ENCODE data around the gene EHMT1.

The EHMT1 gene

GRCh38 chr9:137669261-137669672, 50.5 kb downstream of the EHMT1 start:
- TF ChIP-seq SIN3A (IDR thresholded peaks at IDR 0.05; ENCODE audit: borderline replicate concordance, insufficient read depth, low read length) (no peak), POLR2AphosphoS5 (IDR thresholded peaks at IDR 0.05; ENCODE audit: low read depth, low read length) (no peak), FOXP2 (optimal IDR thresholded peaks at IDR 0.05; ENCODE audit: borderline replicate concordance, extremely low read depth, extremely low read length, insufficient read depth) (no peak), TAF1 (IDR thresholded peaks at IDR 0.05; ENCODE audit: borderline replicate concordance, insufficient read depth, low read length) (no peak), REST (IDR thresholded peaks at IDR 0.05; ENCODE audit: insufficient read depth in 1 of 2, low read depth in 2 of 2, low read length in 2 of 2) (no peak)

- TF ChIP-seq SIN3A (IDR thresholded peaks at IDR 0.05; ENCODE audit: borderline replicate concordance, insufficient read depth, low read length) (no peak), FOXP2 (optimal IDR thresholded peaks at IDR 0.05; ENCODE audit: borderline replicate concordance, extremely low read depth, extremely low read length, insufficient read depth) (no peak), POLR2AphosphoS5 (IDR thresholded peaks at IDR 0.05; ENCODE audit: low read depth, low read length) (no peak), TAF1 (IDR thresholded peaks at IDR 0.05; ENCODE audit: borderline replicate concordance, insufficient read depth, low read length) (no peak), REST (IDR thresholded peaks at IDR 0.05; ENCODE audit: insufficient read depth in 1 of 2, low read depth in 2 of 2, low read length in 2 of 2) (no peak)
Measured at GRCh38 chr9:137670391-137671195, 51.8 kb downstream of the EHMT1 start.

GRCh38 chr9:137671196-137671538, 52.4 kb downstream of the EHMT1 start:
- TF ChIP-seq TAF1 (IDR thresholded peaks at IDR 0.05; ENCODE audit: borderline replicate concordance, insufficient read depth, low read length) = no peak
- TF ChIP-seq FOXP2 (optimal IDR thresholded peaks at IDR 0.05; ENCODE audit: borderline replicate concordance, extremely low read depth, extremely low read length, insufficient read depth) = no peak
- no peak for TF ChIP-seq POLR2AphosphoS5 (IDR thresholded peaks at IDR 0.05; ENCODE audit: low read depth, low read length)
- TF ChIP-seq REST (IDR thresholded peaks at IDR 0.05; ENCODE audit: insufficient read depth in 1 of 2, low read depth in 2 of 2, low read length in 2 of 2) = no peak
- no peak for TF ChIP-seq SIN3A (IDR thresholded peaks at IDR 0.05; ENCODE audit: borderline replicate concordance, insufficient read depth, low read length)

GRCh38 chr9:137671721-137672120, 52.9 kb downstream of the EHMT1 start:
- no peak for TF ChIP-seq FOXP2 (optimal IDR thresholded peaks at IDR 0.05; ENCODE audit: borderline replicate concordance, extremely low read depth, extremely low read length, insufficient read depth)
- no peak for TF ChIP-seq REST (IDR thresholded peaks at IDR 0.05; ENCODE audit: insufficient read depth in 1 of 2, low read depth in 2 of 2, low read length in 2 of 2)
- TF ChIP-seq TAF1 (IDR thresholded peaks at IDR 0.05; ENCODE audit: borderline replicate concordance, insufficient read depth, low read length) = no peak
- no peak for TF ChIP-seq POLR2AphosphoS5 (IDR thresholded peaks at IDR 0.05; ENCODE audit: low read depth, low read length)
- no peak for TF ChIP-seq SIN3A (IDR thresholded peaks at IDR 0.05; ENCODE audit: borderline replicate concordance, insufficient read depth, low read length)
